Measurements from ENCODE around the gene ZNF366.

ZNF366 gene, protein sequence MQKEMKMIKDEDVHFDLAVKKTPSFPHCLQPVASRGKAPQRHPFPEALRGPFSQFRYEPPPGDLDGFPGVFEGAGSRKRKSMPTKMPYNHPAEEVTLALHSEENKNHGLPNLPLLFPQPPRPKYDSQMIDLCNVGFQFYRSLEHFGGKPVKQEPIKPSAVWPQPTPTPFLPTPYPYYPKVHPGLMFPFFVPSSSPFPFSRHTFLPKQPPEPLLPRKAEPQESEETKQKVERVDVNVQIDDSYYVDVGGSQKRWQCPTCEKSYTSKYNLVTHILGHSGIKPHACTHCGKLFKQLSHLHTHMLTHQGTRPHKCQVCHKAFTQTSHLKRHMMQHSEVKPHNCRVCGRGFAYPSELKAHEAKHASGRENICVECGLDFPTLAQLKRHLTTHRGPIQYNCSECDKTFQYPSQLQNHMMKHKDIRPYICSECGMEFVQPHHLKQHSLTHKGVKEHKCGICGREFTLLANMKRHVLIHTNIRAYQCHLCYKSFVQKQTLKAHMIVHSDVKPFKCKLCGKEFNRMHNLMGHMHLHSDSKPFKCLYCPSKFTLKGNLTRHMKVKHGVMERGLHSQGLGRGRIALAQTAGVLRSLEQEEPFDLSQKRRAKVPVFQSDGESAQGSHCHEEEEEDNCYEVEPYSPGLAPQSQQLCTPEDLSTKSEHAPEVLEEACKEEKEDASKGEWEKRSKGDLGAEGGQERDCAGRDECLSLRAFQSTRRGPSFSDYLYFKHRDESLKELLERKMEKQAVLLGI

GRCh38 chr5:72507231-72507906 is at the start of gene ZNF366:
TSS of gene ZNF366 (minus strand) at chr5:72507410. CDS start at chr5:72461496, 45,914 bp downstream.
- no peak for FAIRE-seq
- no peak for TF ChIP-seq POLR2A (IDR thresholded peaks at IDR 0.05; ENCODE audit: low read depth, low read length)

GRCh38 chr5:72556351-72557166 is 49.3 kb upstream of the ZNF366 start:
- FAIRE-seq (no peak), DNase-seq (ENCODE audit: insufficient read length, low spot score) (no peak)
- TF ChIP-seq POLR2A (IDR thresholded peaks at IDR 0.05; ENCODE audit: low read depth, low read length) = no peak

More at GRCh38 chr5:72507231-72507906, at the start of gene ZNF366:
- DNase-seq (ENCODE audit: insufficient read length, low spot score) = no peak

GRCh38 chr5:72555871-72556270 is 48.7 kb upstream of the ZNF366 start:
- no peak for TF ChIP-seq POLR2A (IDR thresholded peaks at IDR 0.05; ENCODE audit: low read depth, low read length)
- no peak for DNase-seq (ENCODE audit: insufficient read length, low spot score)
- FAIRE-seq = no peak

DNA sequence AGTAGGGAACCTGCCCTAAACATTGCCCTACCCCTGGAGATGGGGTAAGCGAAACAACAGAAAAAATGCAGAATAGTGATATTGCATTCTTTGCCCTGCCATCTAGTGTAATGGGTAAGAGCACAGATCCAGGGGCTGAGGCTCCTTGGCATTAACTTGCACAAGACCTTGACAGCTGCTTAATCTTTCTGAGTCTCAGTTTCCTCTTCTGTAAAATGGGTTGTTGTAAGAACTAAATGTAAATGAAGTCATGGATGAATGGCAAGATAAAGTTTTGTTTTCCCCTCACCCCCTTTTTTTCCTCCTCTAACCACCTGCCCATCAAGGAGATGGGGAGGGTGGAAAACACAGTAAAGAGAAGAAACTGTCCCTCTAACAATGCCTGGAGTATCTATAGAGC is 47.7 kb upstream of the ZNF366 start:
- FAIRE-seq (no peak), DNase-seq (ENCODE audit: insufficient read length, low spot score) (no peak)
- TF ChIP-seq POLR2A (IDR thresholded peaks at IDR 0.05; ENCODE audit: low read depth, low read length) = no peak

GRCh38 chr5:72552041-72552557 is 44.9 kb upstream of the ZNF366 start:
- DNase-seq (ENCODE audit: insufficient read length, low spot score) (no peak), FAIRE-seq (no peak)
- no peak for TF ChIP-seq POLR2A (IDR thresholded peaks at IDR 0.05; ENCODE audit: low read depth, low read length)

DNA sequence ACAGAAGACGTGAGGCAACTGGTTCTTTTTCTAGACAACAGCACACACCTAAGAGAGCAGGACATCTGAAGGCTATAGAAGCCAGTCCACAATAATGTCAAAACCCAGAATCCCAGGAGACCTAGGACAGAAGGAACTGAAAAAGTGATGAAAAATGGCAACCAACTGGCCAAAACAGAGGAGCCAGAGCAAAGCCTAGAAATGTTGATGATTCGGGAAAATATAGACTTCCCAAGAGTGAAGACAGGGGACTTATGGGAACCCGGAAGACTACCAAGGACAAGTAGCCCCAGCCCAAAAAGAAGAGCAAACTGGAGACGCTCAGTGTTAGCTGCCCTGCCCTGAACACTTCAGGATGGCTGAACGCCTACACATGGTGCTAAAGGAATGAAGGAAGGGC is 43.4 kb upstream of the ZNF366 start:
- no peak for TF ChIP-seq POLR2A (IDR thresholded peaks at IDR 0.05; ENCODE audit: low read depth, low read length)
- no peak for FAIRE-seq
- no peak for DNase-seq (ENCODE audit: insufficient read length, low spot score)

- no peak for TF ChIP-seq POLR2A (IDR thresholded peaks at IDR 0.05; ENCODE audit: low read depth, low read length)
- FAIRE-seq (no peak), DNase-seq (ENCODE audit: insufficient read length, low spot score) (no peak)
These were observed 36.6 kb upstream of the ZNF366 start for GRCh38 chr5:72543811-72544210.

GRCh38 chr5:72543365-72543764 is 36.2 kb upstream of the ZNF366 start:
- TF ChIP-seq POLR2A (IDR thresholded peaks at IDR 0.05; ENCODE audit: low read depth, low read length) = no peak
- DNase-seq (ENCODE audit: insufficient read length, low spot score) (no peak), FAIRE-seq (peak; percentile 55)

DNA sequence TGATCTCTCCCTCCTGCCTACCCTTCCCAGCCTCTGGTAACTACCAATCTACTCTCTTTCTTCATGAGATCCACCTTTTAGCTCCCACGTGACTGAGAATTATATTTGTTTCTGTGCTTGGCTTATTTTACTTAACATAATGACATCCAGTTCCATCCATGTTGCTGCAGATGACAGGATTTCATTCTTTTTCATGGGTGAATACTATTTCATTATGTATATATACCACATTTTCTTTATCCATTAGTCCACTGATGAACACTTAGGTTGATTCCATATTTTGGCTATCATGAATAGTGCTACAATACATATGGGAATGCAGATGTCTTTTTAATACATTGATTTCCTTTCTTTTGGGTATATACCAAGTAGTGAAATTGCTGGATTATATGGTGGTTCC is 35.5 kb upstream of the ZNF366 start:
- no peak for TF ChIP-seq POLR2A (IDR thresholded peaks at IDR 0.05; ENCODE audit: low read depth, low read length)
- DNase-seq (ENCODE audit: insufficient read length, low spot score) (no peak), FAIRE-seq (no peak)

GRCh38 chr5:72541501-72542225 is 34.5 kb upstream of the ZNF366 start:
- DNase-seq (ENCODE audit: insufficient read length, low spot score) (no peak), FAIRE-seq (no peak)
- TF ChIP-seq POLR2A (IDR thresholded peaks at IDR 0.05; ENCODE audit: low read depth, low read length) = no peak

GRCh38 chr5:72540759-72541438 is 33.7 kb upstream of the ZNF366 start:
- TF ChIP-seq POLR2A (IDR thresholded peaks at IDR 0.05; ENCODE audit: low read depth, low read length) = no peak
- DNase-seq (ENCODE audit: insufficient read length, low spot score) (no peak), FAIRE-seq (no peak)

- DNase-seq (ENCODE audit: insufficient read length, low spot score) (no peak), FAIRE-seq (no peak)
- TF ChIP-seq POLR2A (IDR thresholded peaks at IDR 0.05; ENCODE audit: low read depth, low read length) = no peak
These were observed 32.5 kb upstream of the ZNF366 start for GRCh38 chr5:72539726-72540125.
